NCI-H524 treated with DMSO at 0.1 percent for 48 hours (cell line): ENCODE measurements around the gene HIRA.

ENCODE experiments used
- DNase-seq: peaks from one replicate; lab custom pipeline; 2025; lab: John Stamatoyannopoulos, UW

HIRA gene

GRCh38 chr22:19431649-19432132 is at the start of gene HIRA:
HIRA (minus strand) TSS chr22:19431733; CDS start chr22:19431476, 257 bp downstream.
- DNase-seq = peak; percentile 4

- no peak for DNase-seq
Observed at GRCh38 chr22:19480789-19481188, 49.3 kb upstream of the HIRA start.

- no peak for DNase-seq
Observed at GRCh38 chr22:19480173-19480568, 48.6 kb upstream of the HIRA start.

DNA sequence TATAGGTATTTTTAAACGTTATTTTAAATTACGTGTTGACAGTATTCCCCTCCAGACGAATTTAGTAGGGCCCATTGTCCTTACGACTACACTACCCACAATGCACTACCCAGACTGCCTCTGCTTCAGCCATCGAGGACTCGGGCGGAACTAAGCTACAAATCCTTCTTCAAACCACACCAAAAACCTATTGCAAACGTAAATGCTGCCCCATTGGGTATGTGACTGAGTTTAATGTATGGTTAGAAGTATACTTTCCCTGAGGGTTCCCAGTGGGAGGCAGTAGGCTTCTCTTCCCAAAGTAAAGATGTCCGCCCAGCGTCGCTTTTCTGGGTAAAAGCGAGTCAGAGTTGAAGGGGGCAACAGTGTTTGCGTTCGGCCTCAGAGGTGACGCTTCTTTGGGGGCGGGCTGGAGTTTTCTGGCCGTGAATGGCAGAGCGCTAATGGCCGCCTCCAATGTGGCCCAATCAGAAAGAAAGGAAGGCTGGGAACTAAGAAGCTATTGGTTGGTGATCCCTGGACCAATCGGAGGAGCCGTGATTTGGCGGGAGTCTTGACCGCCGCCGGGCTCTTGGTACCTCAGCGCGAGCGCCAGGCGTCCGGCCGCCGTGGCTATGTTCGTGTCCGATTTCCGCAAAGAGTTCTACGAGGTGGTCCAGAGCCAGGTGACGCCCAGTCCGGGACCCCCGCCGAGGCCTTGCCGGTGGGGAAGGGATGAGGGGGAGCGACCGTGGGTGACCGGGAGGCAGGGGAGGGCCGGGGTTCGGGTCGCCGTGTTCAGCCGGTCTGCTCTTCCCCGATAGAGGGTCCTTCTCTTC is 48.0 kb upstream of the HIRA start, which contains the start of gene CDC45:
Gene CDC45, plus strand, starts transcription at position 566 of the 818 bp plus-strand sequence. Its CDS starts 49 bp downstream, at position 615.
- DNase-seq = peak; percentile 95

GRCh38 chr22:19478901-19479354 is 47.4 kb upstream of the HIRA start, which contains the start of gene UFD1:
UFD1 (minus strand) TSS chr22:19479193; CDS start chr22:19479085, 108 bp downstream.
- peak; percentile 69 for DNase-seq

DNA sequence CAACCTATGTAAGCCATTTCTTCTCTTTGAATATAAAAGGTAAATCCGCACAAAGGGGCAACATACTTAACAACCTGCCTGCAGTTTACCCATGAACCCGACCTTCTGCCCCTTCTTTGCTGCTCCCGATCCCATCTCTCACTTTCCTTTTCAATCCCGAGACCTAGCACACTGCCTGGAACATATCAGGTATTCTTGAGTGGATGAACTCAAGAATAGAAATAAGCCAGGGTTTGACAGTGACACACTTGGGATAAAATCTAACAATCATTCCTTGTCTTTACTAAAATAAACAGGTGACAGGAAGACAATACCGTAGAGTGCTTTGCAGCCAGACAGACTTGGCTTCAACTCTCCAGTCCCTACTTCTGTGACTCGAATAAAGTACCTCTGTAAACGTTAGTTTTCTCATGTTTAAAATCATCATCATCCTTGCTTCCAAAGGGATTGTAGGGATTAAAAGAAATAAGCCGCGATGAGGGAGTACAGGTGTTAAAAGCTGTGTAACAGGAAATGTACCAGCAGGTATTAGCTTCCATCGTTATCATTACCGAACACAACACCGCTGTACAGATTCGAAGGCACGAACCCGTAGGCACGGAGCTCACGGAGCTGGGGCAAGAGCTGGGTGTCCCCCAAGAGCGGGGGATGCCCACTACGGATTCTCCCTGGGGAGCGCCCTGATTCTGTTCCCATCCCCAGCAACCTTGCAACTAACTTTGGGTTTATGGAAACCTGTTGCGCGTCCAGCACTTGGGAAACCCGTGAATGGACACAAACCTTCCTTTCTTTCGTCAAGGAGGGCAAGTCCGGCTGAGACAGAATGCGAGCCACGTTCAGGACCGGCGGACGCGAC is 46.7 kb upstream of the HIRA start:
- no peak for DNase-seq

DNA sequence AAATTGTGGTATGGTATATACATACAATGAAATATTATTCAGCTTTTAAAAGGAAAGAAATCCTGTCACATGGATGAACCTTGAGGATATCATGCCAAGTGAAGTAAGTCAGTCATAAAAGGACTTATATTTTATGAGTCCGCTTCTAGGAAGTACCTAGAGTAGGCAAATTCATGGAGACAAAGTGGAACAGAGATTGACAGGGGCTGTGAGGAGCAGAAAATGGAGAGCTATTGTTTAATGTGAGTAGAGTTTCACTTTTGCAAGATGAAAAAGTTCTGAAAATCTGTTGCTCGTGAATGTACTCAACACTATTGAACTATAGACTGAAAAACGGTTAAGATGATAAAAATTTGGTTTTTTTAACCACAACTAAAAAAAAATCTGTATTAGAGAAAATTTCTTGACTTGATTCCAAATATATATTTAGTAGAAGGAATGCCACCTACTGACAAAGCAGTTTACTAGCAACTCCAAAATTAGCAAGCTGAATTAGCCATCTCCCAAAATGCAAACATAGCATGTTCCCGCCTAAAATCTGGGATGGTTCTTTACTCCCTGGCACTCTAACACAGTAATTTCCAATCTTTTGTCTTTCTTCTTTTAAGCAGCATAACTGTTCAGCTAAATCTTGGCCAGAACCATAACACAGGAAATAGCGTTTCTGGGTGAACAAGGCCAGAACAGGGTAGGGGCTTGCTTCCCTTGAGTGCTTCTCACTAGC is 46.0 kb upstream of the HIRA start:
- DNase-seq = no peak

- DNase-seq = no peak
Observed at GRCh38 chr22:19476023-19476422, 44.5 kb upstream of the HIRA start.

- DNase-seq = no peak
Observed at GRCh38 chr22:19473578-19473977, 42.0 kb upstream of the HIRA start.

DNA sequence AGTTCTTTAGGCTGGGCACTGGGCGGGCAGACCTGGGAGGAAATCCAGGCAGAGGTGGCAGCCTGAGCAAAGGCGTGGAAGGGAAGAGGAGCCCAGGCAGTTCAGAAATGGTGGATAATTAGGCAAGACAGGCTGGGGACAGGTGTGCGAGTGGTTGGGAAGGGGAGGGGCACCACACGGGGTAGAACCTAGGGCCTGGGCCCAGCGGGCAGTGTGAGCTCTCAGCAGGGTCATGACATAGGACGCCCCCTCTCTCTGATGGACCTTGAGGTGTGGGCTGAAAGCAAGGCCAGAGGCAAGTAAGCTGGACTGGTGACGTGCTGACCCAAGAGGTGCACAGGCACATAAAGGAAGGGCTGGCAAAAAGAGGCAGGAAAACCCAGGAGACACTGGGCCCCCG is 40.7 kb upstream of the HIRA start:
- DNase-seq = no peak

DNA sequence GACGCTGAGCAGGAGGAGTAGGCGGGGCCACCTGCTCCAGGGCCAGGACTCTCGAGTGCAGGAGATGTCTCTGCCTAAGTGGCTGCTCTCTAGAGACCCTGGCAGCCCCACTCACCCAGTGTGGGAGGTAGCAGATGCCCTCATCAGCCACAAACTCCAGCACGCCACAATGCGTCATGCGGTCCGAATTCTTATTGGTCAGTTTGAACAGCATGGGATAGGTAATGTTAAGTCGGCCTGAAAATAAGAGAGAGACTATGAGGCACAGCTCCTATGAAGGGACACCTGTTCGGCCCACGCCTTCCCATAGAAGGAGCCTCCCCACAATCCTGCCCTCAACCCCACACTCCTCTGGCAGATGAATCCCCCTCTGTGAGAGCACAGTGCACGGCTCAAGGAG is 40.0 kb upstream of the HIRA start:
- no peak for DNase-seq

GRCh38 chr22:19470010-19470409 is 38.5 kb upstream of the HIRA start:
- no peak for DNase-seq

- DNase-seq = no peak
Observed at GRCh38 chr22:19469421-19469820, 37.9 kb upstream of the HIRA start.

GRCh38 chr22:19467912-19468311 is 36.4 kb upstream of the HIRA start:
- no peak for DNase-seq

- DNase-seq = no peak
Observed at GRCh38 chr22:19466848-19467752, 35.6 kb upstream of the HIRA start.

DNA sequence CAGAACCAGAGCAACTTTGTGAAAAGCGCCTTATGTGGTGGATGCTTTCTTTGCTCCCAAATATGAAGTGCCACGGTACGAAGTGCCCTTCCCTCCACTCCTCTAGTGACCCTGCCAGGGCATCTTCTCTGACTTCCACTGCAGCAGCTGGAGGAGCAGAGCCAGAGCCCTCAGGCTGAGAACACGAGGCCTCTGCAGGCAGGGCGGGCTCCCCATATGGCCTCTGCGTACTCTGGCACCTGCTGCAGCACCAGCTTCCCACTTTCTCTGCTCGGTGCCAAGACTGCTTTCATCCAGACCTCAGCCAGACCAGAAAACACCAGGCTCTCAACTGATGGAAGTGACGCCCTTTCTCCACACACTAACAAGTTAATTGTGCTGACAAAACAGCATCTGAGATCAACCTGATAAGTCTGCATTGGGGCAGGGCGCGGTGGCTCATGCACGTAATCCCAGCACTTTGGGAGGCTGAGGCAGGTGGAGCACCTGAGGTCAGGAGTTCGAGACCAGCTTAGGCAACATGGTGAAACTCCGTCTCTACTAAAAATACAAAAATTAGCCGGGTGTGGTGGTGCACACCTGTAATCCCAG is 34.7 kb upstream of the HIRA start:
- no peak for DNase-seq

GRCh38 chr22:19464975-19465374 is 33.4 kb upstream of the HIRA start:
- no peak for DNase-seq

DNA sequence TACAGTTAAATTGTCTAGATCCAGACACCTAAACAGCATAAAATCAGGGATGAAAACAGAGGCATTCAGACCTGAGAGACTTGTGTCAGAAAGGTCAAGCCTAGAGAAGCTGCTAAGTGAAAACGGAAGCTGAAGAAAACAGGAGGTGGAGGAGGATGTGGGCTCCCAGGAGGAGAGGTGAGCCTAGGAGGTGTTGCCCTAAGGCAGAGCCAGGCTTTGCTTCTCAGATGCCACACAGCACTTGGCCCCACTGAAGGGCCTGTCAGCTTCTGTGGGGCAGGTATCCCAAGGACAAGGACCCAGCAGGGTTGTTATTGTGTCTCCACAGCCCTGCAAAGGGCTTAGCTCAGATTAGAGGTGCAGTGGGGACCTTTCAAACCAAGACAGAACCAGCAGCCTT is 33.0 kb upstream of the HIRA start:
- no peak for DNase-seq

- DNase-seq = no peak
Observed at GRCh38 chr22:19463491-19464469, 32.2 kb upstream of the HIRA start.
